Measurements from ENCODE around the gene TBR1.
A peak's percentile ranks its signal among the peaks of the same experiment; 100 is the strongest.

TBR1 gene

DNA sequence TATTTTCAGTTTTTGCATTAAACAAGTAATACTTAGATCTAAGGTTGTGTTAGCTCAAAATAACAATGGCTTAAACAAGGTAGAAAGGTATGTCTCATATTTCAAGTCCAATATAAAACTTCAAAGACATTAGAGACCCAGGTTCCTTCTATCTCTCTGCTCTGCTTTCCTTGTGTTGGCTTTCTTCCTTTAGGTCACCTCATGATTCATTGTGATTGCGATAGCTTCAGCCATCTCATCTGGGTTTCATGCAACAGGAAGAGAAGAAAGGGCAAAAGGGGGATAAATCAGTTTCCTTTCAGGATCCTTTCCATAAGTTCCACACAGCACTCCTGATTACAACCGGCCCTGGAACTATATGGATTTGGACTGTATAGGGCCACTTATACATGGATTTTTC, 16.0 kb upstream of the TBR1 start:
- no peak for DNase-seq
- TF ChIP-seq POLR2A (IDR thresholded peaks at IDR 0.05; ENCODE audit: low read length) (no peak), GATA1 (IDR thresholded peaks at IDR 0.05; ENCODE audit: low read depth, low read length) (no peak)

GRCh38 chr2:161402297-161402696, 13.8 kb upstream of the TBR1 start:
- TF ChIP-seq POLR2A (IDR thresholded peaks at IDR 0.05; ENCODE audit: low read length) (no peak), GATA1 (IDR thresholded peaks at IDR 0.05; ENCODE audit: low read depth, low read length) (no peak)
- DNase-seq: no peak

GRCh38 chr2:161406316-161406715, 9.8 kb upstream of the TBR1 start:
- no peak for DNase-seq

DNA sequence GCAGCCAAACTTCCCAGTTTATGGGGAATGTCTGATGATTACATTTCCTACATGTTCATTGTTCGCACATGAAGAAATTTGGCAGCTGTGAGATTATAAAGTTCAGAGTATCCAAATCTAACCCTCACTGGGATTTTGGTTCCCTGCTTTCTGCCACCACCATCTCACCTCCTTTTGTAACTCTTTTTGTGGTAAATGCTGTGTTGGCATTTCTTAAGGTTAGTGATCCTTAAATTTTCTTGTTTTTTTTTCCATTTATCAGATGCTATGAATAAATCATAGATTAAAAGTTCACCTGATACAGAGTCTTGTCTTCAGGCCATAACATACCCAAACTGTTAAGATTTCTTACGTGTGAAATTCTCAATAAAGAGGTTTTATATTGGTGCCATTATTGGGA, 8.5 kb upstream of the TBR1 start:
- DNase-seq: no peak
- TF ChIP-seq GATA1 (IDR thresholded peaks at IDR 0.05; ENCODE audit: low read depth, low read length): no peak
- TF ChIP-seq POLR2A (IDR thresholded peaks at IDR 0.05; ENCODE audit: low read length): no peak

More at GRCh38 chr2:161406316-161406715, 9.8 kb upstream of the TBR1 start:
- no peak for TF ChIP-seq POLR2A (IDR thresholded peaks at IDR 0.05; ENCODE audit: low read length)
- no peak for TF ChIP-seq GATA1 (IDR thresholded peaks at IDR 0.05; ENCODE audit: low read depth, low read length)

DNA sequence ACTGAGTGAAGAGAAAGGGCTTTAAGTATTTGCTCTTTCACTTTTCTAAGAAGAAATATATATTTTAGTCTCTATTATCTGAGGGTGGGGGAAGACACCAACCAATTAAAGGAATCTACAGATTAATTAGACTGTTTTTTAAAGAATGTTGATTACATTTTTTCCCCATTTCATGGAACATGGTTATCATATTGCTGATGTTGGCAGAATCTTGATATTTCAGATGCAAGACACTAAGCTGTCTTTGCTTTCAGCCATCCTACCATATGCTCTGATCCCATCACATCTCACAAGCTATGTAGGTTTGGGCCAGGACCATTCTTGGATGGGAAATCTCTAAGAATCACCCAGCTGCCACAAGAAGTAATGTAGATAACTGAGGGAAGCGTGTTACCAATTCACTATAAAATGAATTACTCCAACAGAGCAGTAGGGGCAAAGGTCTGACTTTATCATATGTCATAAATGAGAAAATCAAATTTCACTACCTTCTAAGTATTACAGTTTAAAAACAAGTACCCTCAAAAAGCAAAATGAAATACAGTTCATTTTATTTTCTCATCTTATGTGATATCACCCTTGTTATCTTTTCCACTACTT, 6.7 kb upstream of the TBR1 start:
- TF ChIP-seq POLR2A (IDR thresholded peaks at IDR 0.05; ENCODE audit: low read length): no peak
- TF ChIP-seq GATA1 (IDR thresholded peaks at IDR 0.05; ENCODE audit: low read depth, low read length): no peak
- no peak for DNase-seq

DNA sequence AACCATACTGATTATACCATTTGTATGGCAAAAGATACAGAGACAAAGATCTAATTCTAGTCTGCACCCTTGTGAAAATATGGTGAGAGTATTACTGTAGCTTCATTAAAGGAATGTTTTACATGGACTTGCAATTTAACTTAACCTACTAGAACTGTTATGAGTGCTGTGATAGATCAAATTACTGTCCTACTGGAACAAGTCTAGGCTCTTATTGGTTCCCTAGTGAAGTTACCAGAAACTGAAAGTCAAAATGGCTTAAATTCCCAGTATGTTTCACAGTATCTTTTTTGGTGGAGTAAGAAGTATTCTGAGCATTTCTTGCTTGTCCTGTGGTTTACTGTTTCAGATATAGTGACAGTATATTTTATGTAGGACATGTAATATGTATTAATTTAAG, 3.8 kb upstream of the TBR1 start:
- DNase-seq: no peak
- TF ChIP-seq POLR2A (IDR thresholded peaks at IDR 0.05; ENCODE audit: low read length) (no peak), GATA1 (IDR thresholded peaks at IDR 0.05; ENCODE audit: low read depth, low read length) (no peak)

DNA sequence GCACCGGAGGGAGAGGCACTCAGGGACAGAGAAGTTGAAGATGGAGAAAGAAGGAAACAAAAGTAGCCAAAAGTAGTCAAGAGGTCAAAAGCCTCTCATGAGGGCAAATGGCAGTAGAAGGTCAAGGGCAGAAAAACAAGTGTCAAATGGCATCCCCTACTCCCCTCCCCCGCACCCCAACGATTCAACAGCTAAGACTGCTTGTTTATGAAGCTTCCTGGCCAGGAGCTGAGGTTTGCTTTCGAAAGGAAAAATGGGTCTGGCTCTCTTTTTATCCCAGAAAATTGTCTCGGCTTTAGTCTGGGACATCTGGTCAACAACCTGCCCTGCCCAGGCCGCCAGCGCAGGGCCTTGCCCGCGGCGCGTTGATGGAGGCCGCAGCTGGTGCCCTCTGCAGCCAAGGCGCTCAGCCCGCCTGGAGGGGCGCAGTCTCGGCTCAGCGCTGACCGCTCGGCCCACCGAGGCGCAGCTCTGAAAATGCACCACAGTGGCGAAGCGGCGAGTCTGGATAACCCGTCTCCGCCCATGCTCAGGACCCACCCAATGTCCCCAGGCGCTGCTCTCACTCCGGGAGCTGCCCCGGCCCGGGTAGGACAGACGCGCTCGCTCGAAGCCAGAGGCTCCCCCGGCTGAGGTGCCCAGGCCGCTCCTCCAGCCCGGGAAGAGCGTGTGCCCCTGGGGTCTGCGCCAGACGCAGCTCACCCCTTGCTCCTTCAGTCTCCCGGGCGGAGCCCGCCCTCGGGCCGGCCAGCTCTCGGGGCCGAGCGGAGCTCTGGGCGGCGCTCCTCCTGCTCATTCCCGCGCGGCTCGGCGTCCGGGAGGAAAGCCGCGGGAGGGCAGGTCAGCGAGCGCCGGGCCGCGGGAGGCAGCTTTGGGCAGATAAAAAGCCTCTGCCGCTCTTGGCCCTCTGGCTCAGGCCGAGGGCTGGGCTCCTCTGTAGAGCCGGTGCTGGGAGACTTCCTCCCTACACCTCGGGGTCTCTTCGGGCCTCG, 1.8 kb upstream of the TBR1 start:
- TF ChIP-seq POLR2A (IDR thresholded peaks at IDR 0.05; ENCODE audit: low read length): no peak
- TF ChIP-seq GATA1 (IDR thresholded peaks at IDR 0.05; ENCODE audit: low read depth, low read length): no peak
- peak; percentile 63 to 64 for DNase-seq

DNA sequence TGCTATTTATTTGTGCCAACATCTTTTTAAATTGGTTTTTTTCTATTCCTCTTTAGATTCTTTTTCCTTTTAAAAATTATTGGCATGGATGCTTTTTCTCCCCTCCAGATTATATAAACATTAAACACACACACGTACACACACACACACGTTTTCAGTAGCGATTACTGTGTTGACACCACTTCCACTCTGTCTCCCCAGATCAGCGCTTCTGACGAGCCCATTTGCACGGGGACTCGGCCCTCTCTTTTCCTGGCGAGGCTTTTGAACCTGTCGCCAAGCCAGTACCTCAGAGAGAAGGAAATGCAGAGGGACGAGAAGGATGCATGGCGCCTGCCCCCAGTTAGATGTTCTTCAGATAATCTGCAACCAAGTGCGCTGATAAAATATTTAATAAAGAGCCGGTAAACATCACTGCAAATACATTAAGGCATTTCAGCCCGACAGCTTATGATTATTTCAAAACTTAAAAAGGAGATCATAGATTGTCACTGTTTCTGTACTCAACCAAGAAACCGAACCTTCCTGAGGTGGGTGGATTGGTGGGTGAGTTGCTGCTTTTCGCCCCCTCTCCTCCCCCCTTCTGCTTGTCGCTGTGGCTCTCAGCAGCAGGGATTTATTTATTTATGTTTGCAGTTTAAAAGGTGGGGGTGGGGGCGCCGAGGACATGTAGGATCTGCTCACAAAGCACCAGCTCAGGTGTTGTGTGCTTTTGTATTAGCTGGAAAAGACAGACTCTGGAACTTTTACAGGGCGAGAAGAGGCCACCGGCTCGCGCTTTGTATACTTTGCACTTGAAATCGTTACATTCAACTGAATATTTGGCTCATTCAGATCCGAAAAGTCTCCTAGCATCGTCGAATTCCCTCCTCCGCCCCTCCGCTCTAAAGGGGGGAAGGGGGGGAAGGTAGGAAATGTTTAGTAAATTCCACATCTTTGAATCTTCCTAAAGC, 787 bp upstream of the TBR1 start:
- no peak for TF ChIP-seq GATA1 (IDR thresholded peaks at IDR 0.05; ENCODE audit: low read depth, low read length)
- no peak for TF ChIP-seq POLR2A (IDR thresholded peaks at IDR 0.05; ENCODE audit: low read length)
- DNase-seq: peak; percentile 36 to 49

- no peak for DNase-seq
- TF ChIP-seq GATA1 (IDR thresholded peaks at IDR 0.05; ENCODE audit: low read depth, low read length) (no peak), POLR2A (IDR thresholded peaks at IDR 0.05; ENCODE audit: low read length) (no peak)
These were observed 776 bp downstream of the TBR1 start for GRCh38 chr2:161416708-161417437.

DNA sequence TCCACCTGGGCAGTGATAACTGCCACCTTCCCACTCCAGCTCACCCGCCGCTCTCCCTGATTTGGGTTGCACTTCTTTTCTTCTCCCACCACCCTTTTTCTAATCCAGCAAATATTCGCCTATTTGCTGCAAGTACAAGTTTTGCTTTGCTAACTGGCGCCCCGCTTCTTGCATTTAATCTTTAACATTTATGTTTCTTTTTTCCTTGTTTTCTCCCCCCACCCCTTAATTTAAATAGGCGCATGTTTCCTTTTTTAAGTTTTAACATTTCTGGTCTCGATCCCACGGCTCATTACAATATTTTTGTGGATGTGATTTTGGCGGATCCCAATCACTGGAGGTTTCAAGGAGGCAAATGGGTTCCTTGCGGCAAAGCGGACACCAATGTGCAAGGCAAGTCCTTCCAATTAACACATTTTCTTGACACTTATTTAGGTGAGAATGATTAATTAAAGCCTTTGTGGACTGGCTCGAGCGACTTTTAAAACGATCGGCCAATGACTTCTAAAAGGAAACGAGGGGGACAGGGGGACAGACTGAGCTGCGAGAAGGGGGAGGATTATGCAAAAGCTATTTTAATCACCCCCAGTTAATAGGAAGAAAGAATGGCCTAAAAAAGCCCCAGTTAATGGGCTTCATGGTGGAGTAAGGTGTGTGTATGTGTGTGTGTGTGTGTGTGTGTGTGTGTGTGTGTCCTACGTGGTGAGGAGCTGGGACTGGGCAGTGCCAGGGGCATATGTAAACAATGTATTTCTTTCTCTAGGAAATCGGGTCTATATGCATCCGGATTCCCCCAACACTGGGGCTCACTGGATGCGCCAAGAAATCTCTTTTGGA, 1.6 kb downstream of the TBR1 start:
- TF ChIP-seq POLR2A (IDR thresholded peaks at IDR 0.05; ENCODE audit: low read length) (no peak), GATA1 (IDR thresholded peaks at IDR 0.05; ENCODE audit: low read depth, low read length) (no peak)

DNA sequence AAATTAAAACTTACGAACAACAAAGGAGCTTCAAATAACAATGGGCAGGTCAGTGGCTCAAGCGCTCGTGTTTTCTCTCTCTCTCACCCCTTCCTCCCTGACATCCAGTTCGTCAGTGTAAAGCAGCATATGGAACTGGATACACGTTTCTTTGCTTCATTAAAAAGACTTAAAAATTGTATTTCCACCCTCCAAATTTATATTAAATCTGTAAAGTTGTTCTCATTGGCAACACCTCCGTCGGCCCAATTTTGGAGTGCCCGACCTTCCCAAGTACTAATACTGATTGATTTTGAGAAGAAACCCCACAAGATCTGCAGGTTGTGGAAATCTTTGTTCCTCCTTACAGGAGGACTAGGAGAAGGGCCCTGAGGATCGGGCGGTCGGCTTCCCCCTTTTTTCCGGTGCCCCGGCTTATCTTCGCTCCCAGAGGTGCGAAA, 2.2 kb downstream of the TBR1 start:
- no peak for TF ChIP-seq GATA1 (IDR thresholded peaks at IDR 0.05; ENCODE audit: low read depth, low read length)
- TF ChIP-seq POLR2A (IDR thresholded peaks at IDR 0.05; ENCODE audit: low read length): no peak
- no peak for DNase-seq

More for the DNA sequence above, 1.6 kb downstream of the TBR1 start:
- DNase-seq: peak in 1 of 2 experiments; percentile 18
